Tibial nerve (tissue), 4 donors: ENCODE data around the gene RIOK1.

Source experiments
- CTCF ChIP-seq, 5 experiments: fragments of 200-600 bp in 3 of 5; fragments of 450-650 bp in 2 of 5; sonication (generic) in 3 of 5; IDR thresholded peaks; one replicate each; pipeline ENCODE4 v1.5.1; 2016 to 2019; ENCODE audit warnings: antibody characterized with exemption in 5 of 5, mild to moderate bottlenecking in 3 of 5, moderate library complexity in 2 of 5
- EP300 ChIP-seq, 2 donors: sonication (generic); formaldehyde crosslinking; IDR thresholded peaks; one replicate each; pipeline ENCODE4 v1.6.1; 2017; ENCODE audit warnings: antibody characterized with exemption in 2 of 2, mild to moderate bottlenecking in 1 of 2
- POLR2A ChIP-seq, 2 donors: fragments of 450-650 bp; IDR thresholded peaks; one replicate each; pipeline ENCODE4 v1.6.1; 2017; ENCODE audit warnings: antibody characterized with exemption in 2 of 2, mild to moderate bottlenecking in 2 of 2, moderate library complexity in 2 of 2

- TF ChIP-seq CTCF (IDR thresholded peaks at IDR 0.05) (no peak), POLR2A (IDR thresholded peaks at IDR 0.05) (no peak), EP300 (IDR thresholded peaks at IDR 0.05) (no peak)
Observed at GRCh38 chr6:7367408-7367807, 22.2 kb upstream of the RIOK1 start.
